ENCODE measurements around the gene DNMT3A. TPM values are rescaled to one million over a fixed set of nuclear protein-coding genes. Genes with fewer than 3 reads are reported as not detected.

Gene DNMT3A
- total and polyA plus RNA-seq, 2 of the 8 experiments (the other 6 are each of a cell fraction or from before 2014, with no cell fraction given), result 33.6 to 178 TPM

DNA sequence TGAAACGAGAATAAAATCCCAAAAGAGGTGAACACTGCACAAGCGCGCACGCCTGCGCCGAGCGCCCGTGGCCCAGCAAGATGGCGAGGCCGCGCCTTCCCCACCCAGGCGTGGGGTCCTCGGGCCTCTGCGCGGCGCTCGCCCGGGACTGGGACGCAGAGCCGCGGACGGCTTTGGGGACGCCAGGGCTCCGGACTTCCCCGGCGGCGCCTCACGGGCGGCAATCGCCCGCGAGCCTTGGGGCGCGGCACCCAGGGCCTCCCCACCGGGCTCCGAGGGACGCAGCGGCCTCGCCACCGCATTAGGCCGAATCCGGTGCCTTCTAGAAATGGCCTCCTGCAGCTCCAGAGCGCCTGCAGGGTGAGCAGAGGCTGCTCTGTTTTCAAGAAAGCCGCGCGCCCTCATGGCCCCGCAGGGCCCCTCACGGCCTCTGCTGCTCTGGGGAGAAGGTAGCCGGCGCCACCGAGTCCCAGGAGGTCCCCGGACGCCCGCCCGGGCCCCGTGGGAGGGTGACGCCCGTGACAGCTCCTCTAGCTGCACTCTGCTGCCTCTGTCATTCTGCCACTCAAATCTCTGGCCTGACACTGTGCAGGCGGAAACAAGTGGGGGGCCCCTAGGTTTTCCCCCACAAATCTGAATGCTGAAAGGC is 137.4 kb downstream of the DNMT3A start:
- H3K4me3 ChIP-seq (ENCODE audit: extremely low read depth in 1 of 4, insufficient read depth in 2 of 4, low read depth in 3 of 4, low read length in 4 of 4), result peak overlapping the region; percentile 1 to 57 (median 34); a peak in 7 of 8 replicates
- H2AK5ac ChIP-seq (ENCODE audit: low read depth, low read length), result no peak overlapping the region
- 32% methylated on average over 59 of the region's 59 CpGs; no CpG with 5 or more reads in 1 of the 2 experiments for WGBS, 2 experiments (ENCODE audit: extremely low coverage in 1 of 2, insufficient coverage in 1 of 2, insufficient read length in 1 of 2, insufficient replicate concordance in 2 of 2, low coverage in 1 of 2, low lambda C conversion rate in 2 of 2, missing lambda C conversion rate in 1 of 2)
- no peaks in the 10 kb centered on the region for H3K79me1 ChIP-seq (ENCODE audit: low read depth, low read length)
- H3K36me3 ChIP-seq (ENCODE audit: control insufficient read depth in 2 of 4, insufficient read depth in 4 of 4, low read length in 3 of 4), result no peaks in the 10 kb centered on the region
- POLR2A ChIA-PET (ENCODE audit: partially characterized antibody), result no interaction called here
- no peaks in the 10 kb centered on the region for H3K27me3 ChIP-seq (replicated peaks in 1 of 4; ENCODE audit: control insufficient read depth in 3 of 4, extremely low read depth in 1 of 4, insufficient read depth in 3 of 4, low read length in 3 of 4)
- no peaks in the 10 kb centered on the region for H3K9me3 ChIP-seq (ENCODE audit: insufficient read depth in 2 of 2, low read depth in 1 of 2, low read length in 1 of 2)
- peak overlapping the region in 1 of 4 experiments; percentile 13; a peak in 3 of 7 replicates for H3K9ac ChIP-seq (replicated peaks in 1 of 4; ENCODE audit: extremely low read depth in 1 of 4, low read depth in 3 of 4, low read length in 3 of 4)
- H4K20me1 ChIP-seq (replicated peaks in 1 of 2; ENCODE audit: control insufficient read depth in 1 of 2, insufficient read depth in 2 of 2, low read length in 2 of 2), result no peaks in the 10 kb centered on the region
- no peak overlapping the region for H2AFZ ChIP-seq (ENCODE audit: low read length)
- peaks cover 0 to 9% (median 3%) of the 10 kb centered on the region in 4 experiments; a peak in 4 of 7 replicates for H3K4me1 ChIP-seq (replicated peaks in 1 of 4; ENCODE audit: control insufficient read depth in 3 of 4, insufficient read depth in 4 of 4, low read length in 3 of 4)
- no peak overlapping the region for H2BK5ac ChIP-seq (ENCODE audit: low read depth, low read length)
- no peak overlapping the region for H4K91ac ChIP-seq (replicated peaks; ENCODE audit: insufficient read length, low read length)
- H3K23me2 ChIP-seq (ENCODE audit: low read depth, low read length), result no peaks in the 10 kb centered on the region
- no peaks in the 10 kb centered on the region for H3K79me2 ChIP-seq (ENCODE audit: control insufficient read depth in 1 of 2, insufficient read depth in 2 of 2, low read length in 2 of 2)
- peak overlapping the region; percentile 46 for H4K5ac ChIP-seq (ENCODE audit: insufficient read length, low read depth, low read length)
- H4K8ac ChIP-seq (ENCODE audit: extremely low read depth, insufficient read depth, low read length), result peak overlapping the region; percentile 95
- no peak overlapping the region for H3K27ac ChIP-seq (ENCODE audit: low read depth, low read length)
- H3K23ac ChIP-seq (ENCODE audit: insufficient read length), result no peak overlapping the region
- CTCF ChIA-PET (ENCODE audit: partially characterized antibody), result interaction anchor here (1.3 kb wide), 1 partner anchor 25 kb away, joined by 4 read pairs; no protein-coding TSS in a partner anchor
- H2BK20ac ChIP-seq (ENCODE audit: low read length), result no peak overlapping the region
- H2BK120ac ChIP-seq (replicated peaks; ENCODE audit: low read depth, low read length), result no peak overlapping the region
- no peak overlapping the region for H3K14ac ChIP-seq (ENCODE audit: insufficient read length)
- H3K4ac ChIP-seq (replicated peaks; ENCODE audit: insufficient read length, low read depth, low read length), result no peak overlapping the region
- H3K56ac ChIP-seq (replicated peaks; ENCODE audit: insufficient read length, low read depth, low read length), result no peak overlapping the region
- H2BK15ac ChIP-seq (ENCODE audit: low read length), result no peak overlapping the region
- H3K18ac ChIP-seq (ENCODE audit: extremely low read depth, low read length), result no peak overlapping the region; the same call in 1 of the 2 replicates
- peak overlapping the region; percentile 36 to 58; a peak in 3 of 4 replicates for H3K4me2 ChIP-seq (ENCODE audit: insufficient read depth in 1 of 2, low read depth in 2 of 2, low read length in 2 of 2)
- H2BK12ac ChIP-seq (ENCODE audit: low read depth, low read length), result no peak overlapping the region
- no peak for FAIRE-seq
- peak in 1 of 2 experiments; percentile 69 for DNase-seq (ENCODE audit: low read depth in 1 of 2, low spot score in 2 of 2)
- TF ChIP-seq CEBPB (IDR thresholded peaks at IDR 0.05; ENCODE audit: low read depth, low read length) (no peak), TEAD4 (IDR thresholded peaks at IDR 0.05; ENCODE audit: low read depth, low read length) (no peak), SRF (IDR thresholded peaks at IDR 0.05; ENCODE audit: low read depth, low read length) (no peak), HDAC6 (IDR thresholded peaks at IDR 0.05; ENCODE audit: low read depth, low read length) (no peak), JUND (IDR thresholded peaks at IDR 0.05; ENCODE audit: low read length) (no peak), SP4 (IDR thresholded peaks at IDR 0.05; ENCODE audit: low read length) (no peak), HDAC2 (IDR thresholded peaks at IDR 0.05; ENCODE audit: borderline replicate concordance in 1 of 2, low read depth in 2 of 2, low read length in 2 of 2) (peak in 1 of 2 experiments; percentile 43; a peak in 1 of 4 replicates), TCF12 (IDR thresholded peaks at IDR 0.05; ENCODE audit: low read depth, low read length) (no peak), BACH1 (IDR thresholded peaks at IDR 0.05; ENCODE audit: low read length) (no peak), POLR2A (IDR thresholded peaks at IDR 0.05; ENCODE audit: control extremely low read depth in 1 of 2, low read depth in 2 of 2, low read length in 2 of 2) (no peak), TAF7 (optimal IDR thresholded peaks at IDR 0.05; ENCODE audit: borderline replicate concordance, low read depth, low read length) (no peak), CHD2 (IDR thresholded peaks at IDR 0.05; ENCODE audit: low read length) (no peak), CBX8 (IDR thresholded peaks at IDR 0.05; ENCODE audit: borderline replicate concordance, low read depth, low read length) (no peak), GABPA (IDR thresholded peaks at IDR 0.05; ENCODE audit: borderline replicate concordance, insufficient read depth, low read length) (no peak)
